WTC11 (cell line): ENCODE results near the gene POU2F3.

ENCODE experiments used
- ETV6 ChIP-seq: sonication (generic); formaldehyde crosslinking; IDR thresholded peaks from 2 replicates; pipeline ENCODE4 v1.8.1; 2022; ENCODE audit warnings: mild to moderate bottlenecking, missing genetic modification reagents
- GABPB1 ChIP-seq: sonication (generic); formaldehyde crosslinking; IDR thresholded peaks from 2 replicates; pipeline ENCODE4 v1.8.1; 2023; ENCODE audit warnings: mild to moderate bottlenecking, missing genetic modification reagents
- JUN ChIP-seq: sonication (generic); formaldehyde crosslinking; IDR thresholded peaks from 2 replicates; pipeline ENCODE4 v1.8.0; 2023; ENCODE audit warnings: mild to moderate bottlenecking, missing genetic modification reagents
- NR2C2 ChIP-seq: sonication (generic); formaldehyde crosslinking; IDR thresholded peaks from 2 replicates; pipeline ENCODE4 v1.8.0; 2022; ENCODE audit warnings: mild to moderate bottlenecking, missing genetic modification reagents
- PRRX2 ChIP-seq: fragments of 250-450 bp; sonication (Bioruptor Pico); IDR thresholded peaks from 2 replicates; pipeline ENCODE4 v1.8.0; 2021; ENCODE audit warnings: mild to moderate bottlenecking
- SP1 ChIP-seq: sonication (generic); formaldehyde crosslinking; conservative IDR thresholded peaks from 2 replicates; pipeline ENCODE4 v1.8.1; 2022; ENCODE audit warnings: missing genetic modification reagents
- TP53 ChIP-seq: sonication (generic); formaldehyde crosslinking; IDR thresholded peaks from 2 replicates; pipeline ENCODE4 v1.8.1; 2023; ENCODE audit warnings: mild to moderate bottlenecking, missing genetic modification reagents
- TF ChIP-seq, protein P1 (sequence below): fragments of 200-600 bp; IDR thresholded peaks from 2 replicates; pipeline ENCODE4 v1.8.0; 2022; ENCODE audit warnings: antibody characterized with exemption
- TF ChIP-seq, protein P2 (sequence below): sonication (generic); formaldehyde crosslinking; IDR thresholded peaks from 2 replicates; pipeline ENCODE4 v1.8.1; 2023; ENCODE audit warnings: mild to moderate bottlenecking, missing genetic modification reagents, moderate library complexity
- TF ChIP-seq, protein P3 (sequence below): sonication (generic); formaldehyde crosslinking; IDR thresholded peaks from 2 replicates; pipeline ENCODE4 v1.8.0; 2022; ENCODE audit warnings: mild to moderate bottlenecking, missing genetic modification reagents
- TF ChIP-seq, protein P4 (sequence below): sonication (generic); formaldehyde crosslinking; IDR thresholded peaks from 2 replicates; pipeline ENCODE4 v1.8.1; 2022; ENCODE audit warnings: missing genetic modification reagents, borderline replicate concordance
- TF ChIP-seq, protein P5 (sequence below): sonication (generic); formaldehyde crosslinking; IDR thresholded peaks from 2 replicates; pipeline ENCODE4 v1.8.0; 2022; ENCODE audit warnings: mild to moderate bottlenecking, missing genetic modification reagents
- TF ChIP-seq, protein P6 (sequence below): sonication (generic); formaldehyde crosslinking; IDR thresholded peaks from 2 replicates; pipeline ENCODE4 v1.8.1; 2022; ENCODE audit warnings: mild to moderate bottlenecking, missing genetic modification reagents, moderate library complexity, borderline replicate concordance
- TF ChIP-seq, protein P7 (sequence below): fragments of 250-450 bp; sonication (Bioruptor Pico); IDR thresholded peaks from 2 replicates; pipeline ENCODE4 v1.8.0; 2021; ENCODE audit warnings: mild to moderate bottlenecking

DNA sequence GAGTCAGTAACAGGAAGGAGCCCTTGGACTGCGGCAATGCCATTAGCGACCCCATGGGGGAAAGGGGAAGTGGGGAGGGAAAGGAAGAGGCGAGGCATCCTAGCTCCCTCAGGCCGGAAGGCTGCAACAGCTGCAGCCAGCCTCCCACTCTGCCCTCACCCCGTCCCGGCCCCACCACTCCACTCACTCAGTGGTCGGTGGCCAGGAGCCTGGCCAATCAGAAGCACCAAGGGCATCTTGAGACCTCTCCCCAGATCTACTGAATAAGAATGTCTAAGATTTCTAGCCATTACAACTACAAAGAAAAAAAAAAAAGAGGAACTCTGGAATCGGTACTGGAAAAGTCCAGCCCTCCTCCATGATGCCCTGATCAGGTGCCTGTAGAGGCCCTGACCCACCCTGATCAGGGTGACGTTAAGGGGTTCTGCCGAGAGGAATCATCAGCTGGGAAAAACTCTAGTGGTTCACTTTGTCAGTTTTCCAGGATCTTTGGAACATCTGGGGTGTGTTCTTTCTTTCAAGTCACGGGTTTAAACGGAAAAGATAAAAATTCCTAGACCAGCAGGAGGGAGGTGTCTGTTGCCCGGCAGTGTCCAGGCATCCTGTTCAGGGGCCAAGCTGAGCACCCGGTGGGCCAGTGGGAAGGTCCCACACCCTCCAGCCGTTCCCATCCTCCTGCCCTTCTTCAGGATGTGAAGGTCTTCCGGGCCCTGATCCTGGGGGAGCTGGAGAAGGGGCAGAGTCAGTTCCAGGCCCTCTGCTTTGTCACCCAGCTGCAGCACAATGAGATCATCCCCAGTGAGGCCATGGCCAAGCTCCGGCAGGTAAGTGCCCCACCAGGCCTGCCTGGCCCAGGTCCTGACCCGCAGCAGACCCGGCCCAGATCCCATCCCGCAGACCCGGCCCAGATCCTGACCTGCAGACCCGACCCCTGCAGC lies 14.7 kb upstream of the POU2F3 start:
- TF ChIP-seq PRRX2 (no peak), NR2C2 (CRISPR knock-in tag) (no peak), SP1 (CRISPR knock-in tag) (no peak), GABPB1 (CRISPR knock-in tag) (no peak), TP53 (CRISPR knock-in tag) (no peak), ETV6 (no peak), JUN (no peak)
- TF ChIP-seq, protein P1, sequence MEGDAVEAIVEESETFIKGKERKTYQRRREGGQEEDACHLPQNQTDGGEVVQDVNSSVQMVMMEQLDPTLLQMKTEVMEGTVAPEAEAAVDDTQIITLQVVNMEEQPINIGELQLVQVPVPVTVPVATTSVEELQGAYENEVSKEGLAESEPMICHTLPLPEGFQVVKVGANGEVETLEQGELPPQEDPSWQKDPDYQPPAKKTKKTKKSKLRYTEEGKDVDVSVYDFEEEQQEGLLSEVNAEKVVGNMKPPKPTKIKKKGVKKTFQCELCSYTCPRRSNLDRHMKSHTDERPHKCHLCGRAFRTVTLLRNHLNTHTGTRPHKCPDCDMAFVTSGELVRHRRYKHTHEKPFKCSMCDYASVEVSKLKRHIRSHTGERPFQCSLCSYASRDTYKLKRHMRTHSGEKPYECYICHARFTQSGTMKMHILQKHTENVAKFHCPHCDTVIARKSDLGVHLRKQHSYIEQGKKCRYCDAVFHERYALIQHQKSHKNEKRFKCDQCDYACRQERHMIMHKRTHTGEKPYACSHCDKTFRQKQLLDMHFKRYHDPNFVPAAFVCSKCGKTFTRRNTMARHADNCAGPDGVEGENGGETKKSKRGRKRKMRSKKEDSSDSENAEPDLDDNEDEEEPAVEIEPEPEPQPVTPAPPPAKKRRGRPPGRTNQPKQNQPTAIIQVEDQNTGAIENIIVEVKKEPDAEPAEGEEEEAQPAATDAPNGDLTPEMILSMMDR = no peak
- TF ChIP-seq, protein P2, sequence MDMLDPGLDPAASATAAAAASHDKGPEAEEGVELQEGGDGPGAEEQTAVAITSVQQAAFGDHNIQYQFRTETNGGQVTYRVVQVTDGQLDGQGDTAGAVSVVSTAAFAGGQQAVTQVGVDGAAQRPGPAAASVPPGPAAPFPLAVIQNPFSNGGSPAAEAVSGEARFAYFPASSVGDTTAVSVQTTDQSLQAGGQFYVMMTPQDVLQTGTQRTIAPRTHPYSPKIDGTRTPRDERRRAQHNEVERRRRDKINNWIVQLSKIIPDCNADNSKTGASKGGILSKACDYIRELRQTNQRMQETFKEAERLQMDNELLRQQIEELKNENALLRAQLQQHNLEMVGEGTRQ (CRISPR knock-in tag) = no peak
- TF ChIP-seq, protein P3, sequence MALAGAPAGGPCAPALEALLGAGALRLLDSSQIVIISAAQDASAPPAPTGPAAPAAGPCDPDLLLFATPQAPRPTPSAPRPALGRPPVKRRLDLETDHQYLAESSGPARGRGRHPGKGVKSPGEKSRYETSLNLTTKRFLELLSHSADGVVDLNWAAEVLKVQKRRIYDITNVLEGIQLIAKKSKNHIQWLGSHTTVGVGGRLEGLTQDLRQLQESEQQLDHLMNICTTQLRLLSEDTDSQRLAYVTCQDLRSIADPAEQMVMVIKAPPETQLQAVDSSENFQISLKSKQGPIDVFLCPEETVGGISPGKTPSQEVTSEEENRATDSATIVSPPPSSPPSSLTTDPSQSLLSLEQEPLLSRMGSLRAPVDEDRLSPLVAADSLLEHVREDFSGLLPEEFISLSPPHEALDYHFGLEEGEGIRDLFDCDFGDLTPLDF (CRISPR knock-in tag) = no peak
- TF ChIP-seq, protein P4, sequence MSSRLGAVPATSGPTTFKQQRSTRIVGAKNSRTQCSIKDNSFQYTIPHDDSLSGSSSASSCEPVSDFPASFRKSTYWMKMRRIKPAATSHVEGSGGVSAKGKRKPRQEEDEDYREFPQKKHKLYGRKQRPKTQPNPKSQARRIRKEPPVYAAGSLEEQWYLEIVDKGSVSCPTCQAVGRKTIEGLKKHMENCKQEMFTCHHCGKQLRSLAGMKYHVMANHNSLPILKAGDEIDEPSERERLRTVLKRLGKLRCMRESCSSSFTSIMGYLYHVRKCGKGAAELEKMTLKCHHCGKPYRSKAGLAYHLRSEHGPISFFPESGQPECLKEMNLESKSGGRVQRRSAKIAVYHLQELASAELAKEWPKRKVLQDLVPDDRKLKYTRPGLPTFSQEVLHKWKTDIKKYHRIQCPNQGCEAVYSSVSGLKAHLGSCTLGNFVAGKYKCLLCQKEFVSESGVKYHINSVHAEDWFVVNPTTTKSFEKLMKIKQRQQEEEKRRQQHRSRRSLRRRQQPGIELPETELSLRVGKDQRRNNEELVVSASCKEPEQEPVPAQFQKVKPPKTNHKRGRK (CRISPR knock-in tag) = no peak
- TF ChIP-seq, protein P5, sequence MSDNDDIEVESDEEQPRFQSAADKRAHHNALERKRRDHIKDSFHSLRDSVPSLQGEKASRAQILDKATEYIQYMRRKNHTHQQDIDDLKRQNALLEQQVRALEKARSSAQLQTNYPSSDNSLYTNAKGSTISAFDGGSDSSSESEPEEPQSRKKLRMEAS = no peak
- TF ChIP-seq, protein P6, sequence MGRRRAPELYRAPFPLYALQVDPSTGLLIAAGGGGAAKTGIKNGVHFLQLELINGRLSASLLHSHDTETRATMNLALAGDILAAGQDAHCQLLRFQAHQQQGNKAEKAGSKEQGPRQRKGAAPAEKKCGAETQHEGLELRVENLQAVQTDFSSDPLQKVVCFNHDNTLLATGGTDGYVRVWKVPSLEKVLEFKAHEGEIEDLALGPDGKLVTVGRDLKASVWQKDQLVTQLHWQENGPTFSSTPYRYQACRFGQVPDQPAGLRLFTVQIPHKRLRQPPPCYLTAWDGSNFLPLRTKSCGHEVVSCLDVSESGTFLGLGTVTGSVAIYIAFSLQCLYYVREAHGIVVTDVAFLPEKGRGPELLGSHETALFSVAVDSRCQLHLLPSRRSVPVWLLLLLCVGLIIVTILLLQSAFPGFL (CRISPR knock-in tag) = no peak
- TF ChIP-seq, protein P7, sequence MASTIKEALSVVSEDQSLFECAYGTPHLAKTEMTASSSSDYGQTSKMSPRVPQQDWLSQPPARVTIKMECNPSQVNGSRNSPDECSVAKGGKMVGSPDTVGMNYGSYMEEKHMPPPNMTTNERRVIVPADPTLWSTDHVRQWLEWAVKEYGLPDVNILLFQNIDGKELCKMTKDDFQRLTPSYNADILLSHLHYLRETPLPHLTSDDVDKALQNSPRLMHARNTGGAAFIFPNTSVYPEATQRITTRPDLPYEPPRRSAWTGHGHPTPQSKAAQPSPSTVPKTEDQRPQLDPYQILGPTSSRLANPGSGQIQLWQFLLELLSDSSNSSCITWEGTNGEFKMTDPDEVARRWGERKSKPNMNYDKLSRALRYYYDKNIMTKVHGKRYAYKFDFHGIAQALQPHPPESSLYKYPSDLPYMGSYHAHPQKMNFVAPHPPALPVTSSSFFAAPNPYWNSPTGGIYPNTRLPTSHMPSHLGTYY (CRISPR knock-in tag) = no peak
